SU-DHL-6 (cell line): ENCODE data around the gene FOXK1.

ENCODE experiments used
- H2AFZ ChIP-seq: fragments of 200-600 bp; sonication (generic); 2 replicates; pipeline ENCODE4 v1.6.1; 2014; ENCODE audit warnings: low read depth, mild to moderate bottlenecking, moderate library complexity, mixed read lengths, antibody characterized with exemption, low read length; ENCODE audit not compliant: severe bottlenecking
- H3F3A ChIP-seq: fragments of 200-600 bp; shearing (Covaris generic); 2 replicates; pipeline ENCODE4 v1.6.0; 2016; ENCODE audit warnings: antibody characterized with exemption, mild to moderate bottlenecking; ENCODE audit not compliant: insufficient read depth
- H3K27ac ChIP-seq: fragments of 200-600 bp; sonication (generic); 2 replicates; pipeline ENCODE4 v1.5.1; 2016; ENCODE audit warnings: low read depth, mild to moderate bottlenecking, low read length, moderate library complexity, mixed read lengths
- H3K27me3 ChIP-seq: fragments of 200-600 bp; sonication (generic), shearing (Covaris generic); 2 replicates; pipeline ENCODE4 v1.6.0; 2014; ENCODE audit warnings: mild to moderate bottlenecking, low read length
- H3K36me3 ChIP-seq: fragments of 200-600 bp; sonication (generic); 2 replicates; pipeline ENCODE4 v1.6.1; 2014; ENCODE audit warnings: mild to moderate bottlenecking, low read length, mixed read lengths
- H3K4me2 ChIP-seq: fragments of 300-600, 200-600 bp; shearing (Covaris generic), sonication (generic); 2 replicates; pipeline ENCODE4 v1.6.0; 2014; ENCODE audit warnings: low read length, low read depth, mild to moderate bottlenecking; ENCODE audit not compliant: poor library complexity, severe bottlenecking
- H3K4me3 ChIP-seq: fragments of 200-600 bp; sonication (generic); 2 replicates; pipeline ENCODE4 v1.5.1; 2014; ENCODE audit warnings: antibody characterized with exemption, low read length, mild to moderate bottlenecking, mixed read lengths; ENCODE audit not compliant: insufficient read depth, poor library complexity, severe bottlenecking
- H3K79me2 ChIP-seq: fragments of 200-600 bp; sonication (generic); 2 replicates; pipeline ENCODE4 v1.6.1; 2014; ENCODE audit warnings: mild to moderate bottlenecking, low read length, moderate library complexity; ENCODE audit not compliant: insufficient read depth
- H3K9ac ChIP-seq: fragments of 200-600 bp; sonication (generic); 2 replicates; pipeline ENCODE4 v1.7.0; 2014; ENCODE audit warnings: mild to moderate bottlenecking, low read length
- H3K9me2 ChIP-seq: fragments of 200-600 bp; sonication (generic); replicated peaks from 2 replicates; pipeline ENCODE4 v1.6.1; 2014; ENCODE audit warnings: low read length; ENCODE audit not compliant: insufficient read depth
- H3K9me3 ChIP-seq: fragments of 200-600 bp; sonication (generic); 2 replicates; pipeline ENCODE4 v1.6.1; 2014; ENCODE audit warnings: low read length, mixed read lengths; ENCODE audit not compliant: insufficient read depth
- H4K20me1 ChIP-seq: fragments of 200-600 bp; sonication (generic); 2 replicates; pipeline ENCODE4 v1.6.1; 2014; ENCODE audit warnings: low read depth, mild to moderate bottlenecking, antibody characterized with exemption, low read length, moderate library complexity, mixed read lengths
- EZH2phosphoT487 ChIP-seq: fragments of 200-600 bp; sonication (generic), shearing (Covaris generic); conservative IDR thresholded peaks from 2 replicates; pipeline ENCODE4 v1.6.1; 2018; ENCODE audit warnings: mild to moderate bottlenecking, antibody characterized with exemption, low read length, moderate library complexity, mixed read lengths
- TF ChIP-seq, protein P1 (sequence below): fragments of 200-600 bp; sonication (generic); IDR thresholded peaks from one replicate; pipeline ENCODE4 v1.5.1; 2017; ENCODE audit warnings: antibody characterized with exemption, mild to moderate bottlenecking, low read length, moderate library complexity; ENCODE audit not compliant: insufficient read depth, poor library complexity, severe bottlenecking

FOXK1 gene

DNA sequence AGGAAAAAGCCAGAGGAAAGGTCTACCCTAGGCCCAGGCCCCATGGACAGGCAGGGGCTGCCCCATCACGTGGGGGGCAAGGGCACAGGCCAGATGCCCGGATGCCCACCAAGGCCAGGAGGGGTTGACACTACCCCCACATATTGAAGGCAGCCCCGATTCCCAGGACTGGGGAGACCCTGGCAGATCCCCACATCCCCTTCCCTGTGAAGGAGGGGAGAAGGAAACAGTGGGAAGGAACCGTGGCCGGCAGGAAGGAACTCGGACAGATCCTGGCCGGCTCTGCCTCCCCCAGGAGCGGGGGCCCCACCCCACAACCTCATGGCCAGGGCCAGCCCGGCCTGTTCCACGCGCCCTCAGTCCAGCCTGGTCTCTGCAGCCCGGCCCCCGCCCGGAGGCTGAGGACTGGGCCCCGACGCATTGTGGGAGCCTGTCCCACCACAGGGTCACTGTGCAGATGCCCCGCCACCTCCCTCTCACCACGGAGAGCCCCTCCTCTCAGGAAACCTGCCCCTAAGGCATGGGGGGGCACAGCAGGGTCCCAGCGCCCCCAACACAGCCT lies 138.4 kb downstream of the FOXK1 start:
- no peaks in the 10 kb centered on the region for H3K9me2 ChIP-seq
- no peaks in the 10 kb centered on the region for H3F3A ChIP-seq
- H3K27ac ChIP-seq = no peak overlapping the region
- H3K79me2 ChIP-seq = no peaks in the 10 kb centered on the region
- no peaks in the 10 kb centered on the region for H3K27me3 ChIP-seq
- no peak overlapping the region for H3K4me2 ChIP-seq
- no peaks in the 10 kb centered on the region for H3K36me3 ChIP-seq
- no peak overlapping the region for H3K9ac ChIP-seq
- H4K20me1 ChIP-seq = no peaks in the 10 kb centered on the region
- TF ChIP-seq EZH2phosphoT487 = no peak
- TF ChIP-seq, protein P1, sequence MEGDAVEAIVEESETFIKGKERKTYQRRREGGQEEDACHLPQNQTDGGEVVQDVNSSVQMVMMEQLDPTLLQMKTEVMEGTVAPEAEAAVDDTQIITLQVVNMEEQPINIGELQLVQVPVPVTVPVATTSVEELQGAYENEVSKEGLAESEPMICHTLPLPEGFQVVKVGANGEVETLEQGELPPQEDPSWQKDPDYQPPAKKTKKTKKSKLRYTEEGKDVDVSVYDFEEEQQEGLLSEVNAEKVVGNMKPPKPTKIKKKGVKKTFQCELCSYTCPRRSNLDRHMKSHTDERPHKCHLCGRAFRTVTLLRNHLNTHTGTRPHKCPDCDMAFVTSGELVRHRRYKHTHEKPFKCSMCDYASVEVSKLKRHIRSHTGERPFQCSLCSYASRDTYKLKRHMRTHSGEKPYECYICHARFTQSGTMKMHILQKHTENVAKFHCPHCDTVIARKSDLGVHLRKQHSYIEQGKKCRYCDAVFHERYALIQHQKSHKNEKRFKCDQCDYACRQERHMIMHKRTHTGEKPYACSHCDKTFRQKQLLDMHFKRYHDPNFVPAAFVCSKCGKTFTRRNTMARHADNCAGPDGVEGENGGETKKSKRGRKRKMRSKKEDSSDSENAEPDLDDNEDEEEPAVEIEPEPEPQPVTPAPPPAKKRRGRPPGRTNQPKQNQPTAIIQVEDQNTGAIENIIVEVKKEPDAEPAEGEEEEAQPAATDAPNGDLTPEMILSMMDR = no peak
- H2AFZ ChIP-seq = no peak overlapping the region
- H3K9me3 ChIP-seq = no peaks in the 10 kb centered on the region
- H3K4me3 ChIP-seq = no peak overlapping the region
